ENCODE data around the gene SPECC1.
"Not testable (repeated sequence)": the region's sequence is repeated elsewhere in the genome, so short reads cannot be mapped to it uniquely, and the experiment has no call there.

Gene SPECC1

GRCh38 chr17:20363846-20364245, 354.7 kb downstream of the SPECC1 start:
- H2AFZ ChIP-seq (ENCODE audit: low read length); H3K4me2 ChIP-seq (ENCODE audit: low read length); H3K4me3 ChIP-seq (ENCODE audit: low read depth, low read length, poor library complexity, severe bottlenecking); H4K20me1 ChIP-seq (ENCODE audit: insufficient read depth, low read length); H3F3A ChIP-seq (ENCODE audit: insufficient read depth, low read length); H3K27ac ChIP-seq (ENCODE audit: low read depth, low read length, poor library complexity, severe bottlenecking); H3K4me1 ChIP-seq (ENCODE audit: insufficient read depth, low read length, severe bottlenecking); H3K9me2 ChIP-seq (ENCODE audit: low read depth, low read length); H3K27me3 ChIP-seq (ENCODE audit: insufficient read depth, low read length); H3K36me3 ChIP-seq (ENCODE audit: insufficient read depth, low read length); H3K79me2 ChIP-seq (ENCODE audit: insufficient read depth, low read length); H3K9ac ChIP-seq (ENCODE audit: low read length); H3K9me3 ChIP-seq (ENCODE audit: low read length): not testable (repeated sequence)

All from OCI-LY1 (cell line).